Occipital lobe (tissue), 2 donors: ENCODE data around the gene DNAJC27. TPM values are rescaled to one million over a fixed set of nuclear protein-coding genes. Genes with fewer than 3 reads are reported as not detected.

ENCODE experiments used
- DNase-seq: peaks from one replicate; lab custom pipeline; 2025; lab: John Stamatoyannopoulos, UW
- total RNA-seq: library from RNA; depleted of rRNA; stranded (reverse); fragments of >200 nt; gene quantifications from one replicate; pipeline ENCODE4 v1.2.3, GENCODE V29; 2014

DNAJC27 gene
- total RNA-seq, 1 donor from 2014 or later: 14.3 TPM

DNA sequence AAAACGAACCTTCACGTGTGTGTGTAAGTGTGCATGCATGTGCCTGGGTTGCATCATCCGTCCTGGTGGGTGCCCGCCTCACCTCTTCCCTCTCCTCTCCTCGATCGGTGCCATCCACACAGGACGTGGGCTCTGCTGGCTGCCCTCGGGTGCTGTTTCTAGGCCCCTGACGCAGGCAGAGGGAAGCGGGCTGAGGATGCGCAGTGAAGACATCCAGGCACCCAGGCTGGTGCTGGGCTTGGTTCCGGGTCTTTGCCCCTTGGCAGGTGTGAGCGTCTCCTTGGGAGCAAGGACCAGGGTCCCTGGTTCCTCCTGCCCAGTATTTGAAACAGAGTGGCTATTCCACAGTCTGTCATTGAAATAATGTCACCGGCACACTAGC, 45.5 kb downstream of the DNAJC27 start:
- no peak for DNase-seq

DNA sequence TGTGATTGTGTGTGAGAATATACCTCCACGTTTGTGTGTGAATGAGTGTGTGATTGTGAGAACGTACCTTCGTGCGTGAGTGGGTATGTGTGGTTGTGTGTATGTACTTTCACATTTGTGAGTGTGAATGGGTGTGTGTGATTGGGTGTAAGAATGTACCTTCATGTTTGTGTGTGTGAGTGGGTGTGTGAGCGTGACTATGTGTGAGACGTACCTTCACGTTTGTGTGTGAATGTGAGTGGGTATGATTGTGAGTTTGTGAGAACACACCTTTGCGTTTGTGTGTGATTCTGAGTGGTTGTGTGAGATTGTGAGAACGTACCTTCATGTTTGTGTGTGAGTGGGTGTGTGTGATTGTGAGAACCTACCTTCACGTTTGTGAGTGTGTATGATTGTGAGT, 45.9 kb downstream of the DNAJC27 start:
- no peak for DNase-seq

DNA sequence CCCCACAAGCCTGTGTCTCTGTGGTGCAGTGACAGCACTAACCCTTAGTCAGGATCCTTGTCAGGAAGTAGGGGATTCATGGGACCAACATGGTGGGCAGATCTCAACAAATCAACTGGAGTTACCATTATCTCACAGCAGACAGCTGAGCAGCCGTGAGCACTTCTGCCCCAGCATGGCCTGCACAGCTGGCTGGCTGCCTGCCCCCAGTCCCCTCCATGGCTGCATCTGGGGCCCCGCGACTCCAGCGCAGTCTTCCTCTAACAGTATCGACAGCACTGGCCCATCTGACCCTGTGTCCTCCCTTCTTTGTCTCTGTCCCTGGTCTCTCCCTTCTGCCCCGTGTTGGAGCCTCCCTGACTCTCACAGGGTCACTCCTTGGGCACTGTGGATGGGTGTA, 47.0 kb downstream of the DNAJC27 start:
- no peak for DNase-seq

DNA sequence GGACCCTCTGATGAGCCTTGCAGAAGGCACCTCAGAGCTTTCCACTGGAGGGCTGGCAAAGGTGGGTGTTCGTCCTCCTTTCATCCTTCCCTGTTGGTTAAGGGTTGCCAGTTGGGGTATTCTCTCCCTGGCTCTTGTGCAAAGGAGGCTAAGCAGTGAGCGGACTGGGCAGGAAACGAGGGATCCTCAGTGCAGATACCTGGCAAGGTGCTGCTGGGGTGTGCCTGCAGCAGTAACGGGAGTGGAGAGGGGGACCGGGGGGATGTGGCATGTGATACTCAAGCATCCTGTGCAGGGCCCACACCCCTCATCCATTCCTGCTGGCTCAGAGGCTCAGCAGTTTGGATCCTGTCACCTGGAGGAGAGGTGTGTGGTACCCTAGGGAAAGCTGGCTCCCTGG, 47.5 kb downstream of the DNAJC27 start:
- DNase-seq: no peak

DNA sequence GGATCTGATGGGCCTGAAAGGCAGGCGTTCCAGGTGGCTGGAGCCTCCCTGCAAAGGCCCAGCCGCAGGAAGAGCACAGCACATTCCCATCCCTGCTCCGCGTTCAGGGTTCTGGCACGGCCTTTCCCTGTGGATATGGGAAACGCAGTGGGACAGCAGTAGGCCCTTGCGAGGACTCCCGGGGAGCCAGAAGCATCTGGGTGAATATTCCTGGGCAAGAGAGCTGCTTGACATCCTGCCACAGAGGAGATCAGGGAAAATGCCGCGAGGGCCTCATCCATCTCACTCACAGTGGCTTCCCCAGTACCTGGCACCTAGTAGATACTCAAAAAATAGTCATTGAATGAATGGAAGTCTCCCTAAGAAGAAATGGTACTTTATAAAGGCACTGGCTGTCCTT, 48.6 kb downstream of the DNAJC27 start:
- no peak for DNase-seq

DNA sequence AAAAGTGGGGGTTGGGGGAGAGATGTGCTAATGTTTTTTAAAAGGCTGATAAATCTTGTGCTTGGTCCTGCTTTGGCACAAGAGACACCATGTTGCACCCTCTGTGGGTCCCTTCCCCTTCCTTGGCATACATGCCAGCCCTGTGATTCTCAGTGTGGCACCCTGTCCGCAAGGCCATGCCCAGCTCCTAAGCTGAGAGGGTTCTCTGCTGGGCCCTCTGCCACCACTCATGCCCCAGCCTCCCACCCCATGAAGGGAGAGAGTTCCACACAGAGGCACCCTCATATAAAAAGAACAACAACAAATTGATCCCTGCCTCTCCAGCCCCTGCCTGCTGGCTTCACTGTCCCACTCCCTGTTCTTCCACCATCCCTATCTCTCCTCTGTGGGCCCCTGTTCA, 49.2 kb downstream of the DNAJC27 start:
- DNase-seq: no peak

DNA sequence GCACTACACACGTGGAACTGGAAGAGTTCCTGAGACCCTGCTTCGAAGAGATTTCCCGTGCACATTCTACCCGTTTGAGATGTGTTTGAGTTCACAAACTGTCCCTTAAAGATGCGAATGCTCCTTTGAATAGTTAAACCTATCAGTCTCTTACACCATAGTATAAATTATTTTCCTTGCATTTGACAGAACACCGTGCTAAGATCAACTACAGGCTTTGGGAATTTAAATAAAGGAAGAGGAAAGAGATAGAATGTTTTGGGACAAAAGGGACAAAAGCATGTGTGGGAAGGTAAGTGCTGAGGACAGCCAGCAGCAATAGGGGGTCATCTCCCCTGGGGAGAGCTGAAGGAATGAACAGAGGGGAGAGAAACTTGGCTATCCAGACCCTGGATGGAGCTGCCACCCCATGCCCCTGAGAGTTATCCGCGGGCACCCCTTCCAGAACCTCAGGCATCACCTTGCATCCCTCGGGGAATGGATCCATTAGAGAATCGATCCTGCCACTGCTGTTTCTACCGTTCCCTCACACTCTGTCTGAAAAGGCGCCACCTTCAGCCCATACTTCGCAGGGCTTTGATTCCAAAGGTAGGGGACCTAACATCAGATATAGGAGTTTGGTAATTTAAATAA, 50.8 kb downstream of the DNAJC27 start:
- DNase-seq: no peak

DNA sequence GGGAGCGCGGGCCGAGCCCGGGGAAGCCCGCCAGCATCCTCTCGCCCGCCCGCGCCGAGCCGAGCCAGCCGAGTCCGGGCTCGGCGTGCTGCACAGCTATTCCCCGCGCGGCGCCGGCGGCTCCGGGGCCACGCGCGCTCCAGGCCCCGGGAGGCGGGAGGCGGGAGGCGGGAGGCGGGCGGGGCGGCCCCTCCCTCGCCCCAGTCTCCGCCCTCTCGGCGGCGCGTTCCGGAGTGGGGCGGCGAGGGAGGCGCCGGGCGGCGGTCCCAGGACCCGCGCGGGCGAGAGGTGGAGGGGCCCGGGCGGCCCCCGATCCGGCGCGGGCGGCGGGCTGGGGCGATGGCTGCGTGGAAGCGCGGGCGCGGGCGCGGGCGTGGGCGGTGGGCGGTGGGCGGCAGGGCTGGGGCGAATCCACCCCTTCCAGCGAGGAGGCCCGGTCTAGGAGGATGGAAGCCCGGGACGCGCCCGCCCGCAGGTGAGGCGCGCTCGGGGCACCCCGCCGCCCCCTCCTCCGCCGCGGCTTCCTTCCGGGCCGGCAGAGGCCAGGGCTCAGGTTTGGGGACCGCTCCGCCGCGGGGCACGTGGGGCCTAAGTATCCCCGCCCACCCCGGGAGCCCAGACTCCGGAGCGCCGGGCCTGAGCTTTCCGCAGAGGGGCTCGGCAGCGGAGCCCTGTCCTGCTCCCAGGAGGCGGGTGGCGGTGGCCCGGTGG, 51.5 kb downstream of the DNAJC27 start, which contains the start of gene ADCY3:
Gene ADCY3 (minus strand): TSS at position 140 of the 711 bp plus-strand sequence. CDS start 1,250 bp downstream, outside the sequence.
- DNase-seq: no peak

DNA sequence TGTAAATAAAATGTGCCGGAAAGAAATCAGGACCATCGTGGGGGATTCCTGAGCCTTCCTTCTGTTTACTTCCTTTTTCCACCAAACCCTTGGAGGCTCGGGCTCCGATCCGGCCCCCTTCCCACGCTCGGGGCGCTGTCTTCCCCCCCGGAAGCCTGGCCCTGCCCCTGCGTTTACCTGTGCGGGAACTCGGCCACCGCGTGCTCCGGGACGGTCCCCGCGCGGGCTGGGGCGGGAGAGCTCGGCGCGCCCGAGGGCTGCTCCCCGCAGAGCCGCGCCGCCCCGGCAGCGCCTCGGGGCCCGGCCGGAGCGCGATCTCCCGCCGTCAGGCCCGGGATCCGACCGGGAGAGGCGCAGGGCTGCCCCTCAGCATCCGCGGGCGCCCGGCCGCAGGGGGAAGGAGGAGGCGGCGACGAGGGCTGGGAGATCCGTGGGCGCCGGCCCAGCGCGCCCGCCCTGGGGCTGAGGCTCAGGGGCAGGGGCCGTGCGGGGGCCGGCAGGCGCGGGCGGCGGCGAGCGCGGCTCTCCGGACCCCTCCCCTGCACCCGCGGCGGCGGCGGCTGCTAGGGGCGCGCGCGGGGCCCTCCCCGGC, 52.2 kb downstream of the DNAJC27 start:
- no peak for DNase-seq

DNA sequence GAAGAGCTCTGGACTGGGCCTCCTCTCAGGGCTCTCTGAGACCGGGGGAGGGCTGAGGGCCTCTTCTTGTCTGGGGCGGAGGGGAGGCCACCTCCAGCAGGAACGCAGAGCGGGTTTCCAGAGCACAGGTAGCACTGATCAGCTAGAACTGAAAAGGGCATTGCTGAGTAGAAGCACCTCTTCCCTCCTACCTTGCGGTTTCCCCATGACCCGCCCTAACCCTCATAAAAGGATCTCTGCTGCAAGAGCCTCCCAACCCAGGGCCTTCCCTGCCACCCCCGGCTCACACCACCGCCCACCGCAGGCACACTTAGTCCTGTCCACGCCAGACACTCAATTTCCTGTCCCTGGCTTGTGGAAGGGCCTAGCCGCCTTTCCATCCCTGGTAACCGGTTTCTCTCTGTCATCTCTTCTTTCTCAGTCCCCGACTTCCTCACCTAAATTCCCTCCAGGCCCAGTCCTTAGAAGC, 52.7 kb downstream of the DNAJC27 start:
- DNase-seq: no peak

DNA sequence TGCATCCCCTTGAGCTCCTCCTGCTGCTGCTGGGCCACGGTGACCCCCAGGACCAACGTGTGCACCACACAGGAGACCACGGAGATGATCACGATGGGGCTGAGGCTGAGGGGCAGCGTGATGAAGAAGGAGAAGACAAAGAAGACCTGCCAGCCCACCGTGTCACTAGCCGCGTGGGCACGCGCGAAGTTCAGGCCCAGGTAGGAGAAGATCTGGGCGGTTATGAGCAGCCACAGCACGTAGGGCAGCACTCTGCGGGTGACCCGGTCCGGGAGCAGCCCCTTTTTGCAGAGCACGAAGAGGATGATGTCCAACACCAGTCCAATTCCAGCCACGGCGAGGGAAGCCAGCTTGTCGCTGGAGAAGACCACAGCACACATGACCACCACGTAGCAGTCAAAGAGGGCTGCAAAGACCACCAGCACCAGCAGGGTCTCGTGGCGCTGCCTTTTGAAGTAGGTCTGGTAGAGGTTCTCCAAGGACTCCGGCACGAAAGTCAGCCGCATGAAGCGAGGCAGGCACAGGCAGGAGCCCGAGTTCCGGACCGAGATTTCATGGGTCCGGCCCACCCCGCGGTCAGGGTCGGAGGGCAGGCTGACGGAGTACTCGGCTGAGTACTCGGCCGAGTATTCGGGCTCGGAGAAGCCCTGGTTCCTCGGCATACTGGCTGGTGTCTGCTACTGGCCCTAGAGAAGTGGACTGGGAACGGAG, 53.3 kb downstream of the DNAJC27 start:
- no peak for DNase-seq

DNA sequence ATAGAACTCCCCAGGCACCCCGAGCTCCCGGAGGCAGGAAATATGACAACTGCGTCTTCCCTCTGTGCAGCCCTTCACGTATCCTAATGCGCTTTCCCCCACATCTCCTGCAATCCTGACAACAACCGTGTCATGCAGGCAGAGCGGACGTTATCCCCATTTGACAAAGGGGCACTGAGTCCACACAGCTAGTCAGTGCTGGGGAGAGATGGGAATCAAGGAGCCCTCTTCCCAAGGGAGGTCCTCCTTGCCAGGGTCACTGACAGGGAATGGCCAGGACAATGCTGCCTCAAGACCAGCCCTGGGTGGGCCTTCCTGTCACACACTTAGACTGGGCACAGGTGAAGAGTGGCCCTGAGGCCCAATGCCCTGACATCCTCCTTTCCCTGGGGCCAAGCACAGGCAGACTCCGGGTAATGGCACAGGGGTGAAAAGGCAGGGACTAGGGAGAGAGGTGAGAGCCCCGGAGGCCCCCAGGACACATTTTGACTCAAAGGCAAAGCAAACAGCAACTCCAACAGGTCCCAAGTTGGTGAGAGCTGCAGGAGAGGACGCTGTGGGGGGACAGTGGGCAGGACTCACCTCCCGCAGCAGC, 53.9 kb downstream of the DNAJC27 start:
- DNase-seq: no peak

DNA sequence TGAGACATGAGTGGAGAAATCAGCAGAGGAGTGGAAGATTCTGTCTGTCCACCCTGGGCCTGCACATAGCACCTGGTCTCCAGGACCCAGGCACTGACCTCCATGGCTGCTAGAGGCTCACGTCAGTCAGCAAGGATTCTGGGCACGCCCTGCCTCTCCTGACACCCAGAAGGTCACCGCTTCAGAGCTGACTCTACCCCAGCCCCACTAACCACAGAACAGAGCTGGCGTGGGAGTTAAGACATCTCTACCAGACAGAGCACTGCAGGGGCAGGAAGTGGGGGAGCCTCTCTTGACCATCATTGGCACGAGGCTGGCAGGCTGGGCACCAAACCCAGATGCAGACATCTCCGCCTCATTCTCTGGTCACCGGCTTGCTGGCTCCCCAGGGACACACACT, 54.7 kb downstream of the DNAJC27 start:
- no peak for DNase-seq

DNA sequence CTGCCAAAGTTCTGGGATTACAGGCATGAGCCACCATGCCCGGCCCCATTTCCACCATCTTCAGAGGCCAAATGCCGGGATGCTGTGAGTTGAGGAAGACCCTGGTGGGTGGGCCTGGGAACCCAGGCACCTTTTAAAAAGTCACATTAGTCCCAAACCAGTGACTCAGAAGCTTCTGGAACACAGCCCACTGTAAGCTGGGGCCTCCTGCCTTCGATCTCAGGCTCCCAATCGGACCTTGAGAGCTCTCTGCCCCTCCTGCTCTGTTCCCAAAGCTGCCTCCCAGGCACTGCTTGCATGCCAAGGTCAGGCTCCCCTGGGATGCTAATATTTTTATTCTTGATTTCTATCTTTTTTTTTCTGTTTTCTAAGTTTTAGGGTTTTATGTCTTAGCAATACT, 56.0 kb downstream of the DNAJC27 start:
- no peak for DNase-seq

DNA sequence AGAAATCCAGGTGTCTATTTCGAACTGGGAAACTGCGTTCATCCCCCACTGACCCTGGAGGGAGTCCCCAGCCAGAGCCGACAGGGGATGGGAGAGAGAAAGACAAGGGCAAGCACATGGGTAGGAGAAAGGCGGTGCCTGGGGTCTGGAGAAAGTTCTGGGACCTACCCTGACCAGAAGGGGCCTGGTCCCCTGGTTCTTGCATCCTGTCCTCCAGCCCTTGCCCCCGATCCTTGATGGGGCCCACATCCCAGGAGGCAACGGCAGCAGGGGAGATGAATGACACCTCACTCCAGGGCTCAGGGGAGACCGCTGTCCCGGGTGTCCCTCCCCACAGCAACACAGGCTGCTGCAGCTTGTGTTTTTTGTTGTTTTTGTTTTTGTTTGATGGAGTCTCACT, 56.6 kb downstream of the DNAJC27 start:
- DNase-seq: no peak

DNA sequence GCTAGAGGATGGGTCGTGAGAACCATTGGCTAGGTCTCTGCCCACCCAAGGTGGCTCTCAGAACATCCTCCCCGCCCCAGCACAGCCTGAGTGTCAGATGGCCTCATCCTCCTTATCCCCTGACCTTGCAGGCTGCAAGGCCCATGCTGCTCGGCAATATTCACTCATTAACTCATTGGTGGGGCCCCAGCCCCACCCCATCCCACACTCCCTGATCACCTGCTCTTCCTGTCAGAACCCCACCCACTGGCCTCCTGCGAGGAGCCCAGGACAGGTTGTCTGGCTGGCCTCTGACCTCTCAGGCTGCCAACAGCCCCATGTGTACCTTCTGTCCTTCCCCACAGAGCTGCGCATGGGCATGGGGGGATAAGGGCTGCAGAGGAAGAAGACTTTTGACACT, 57.0 kb downstream of the DNAJC27 start:
- DNase-seq: no peak

DNA sequence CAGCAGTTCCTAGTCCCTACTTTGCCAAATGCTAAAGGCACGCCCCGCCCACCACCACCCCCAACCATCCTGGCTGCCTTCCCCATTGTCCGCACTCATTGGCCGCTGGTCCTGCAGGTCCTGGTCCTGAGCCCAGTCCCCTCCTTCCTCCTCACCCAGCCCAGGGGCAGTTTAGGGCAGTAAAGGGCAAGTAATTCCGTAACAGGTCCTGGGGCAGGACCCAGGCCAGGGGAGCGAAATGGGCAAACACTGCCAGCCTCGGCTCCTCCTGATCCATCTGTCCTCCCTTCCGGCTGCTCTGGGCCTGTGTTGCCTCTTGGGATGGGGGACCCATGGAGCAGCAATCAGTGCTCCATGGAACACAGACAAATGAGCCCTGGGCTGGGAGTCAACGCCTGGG, 57.8 kb downstream of the DNAJC27 start:
- no peak for DNase-seq

DNA sequence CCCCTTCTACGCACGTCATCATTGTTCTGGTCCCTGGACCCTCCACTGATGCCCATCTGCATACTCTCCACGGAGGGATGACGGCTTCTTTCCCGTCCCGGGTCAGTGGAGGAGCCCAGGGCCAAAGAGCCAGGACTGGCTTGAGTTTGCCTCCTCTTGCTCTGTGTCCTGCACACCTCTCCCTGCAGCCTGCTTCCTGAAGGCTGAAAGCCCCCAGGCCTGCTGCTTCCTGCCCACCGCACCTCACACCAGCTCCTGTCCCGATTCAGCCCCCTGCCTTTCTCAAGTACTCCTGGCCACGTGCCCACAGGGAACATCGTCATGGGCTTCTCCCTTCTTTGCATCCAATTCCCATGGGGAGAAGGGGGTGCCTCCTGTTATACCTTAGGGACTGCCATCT, 58.8 kb downstream of the DNAJC27 start:
- DNase-seq: no peak

DNA sequence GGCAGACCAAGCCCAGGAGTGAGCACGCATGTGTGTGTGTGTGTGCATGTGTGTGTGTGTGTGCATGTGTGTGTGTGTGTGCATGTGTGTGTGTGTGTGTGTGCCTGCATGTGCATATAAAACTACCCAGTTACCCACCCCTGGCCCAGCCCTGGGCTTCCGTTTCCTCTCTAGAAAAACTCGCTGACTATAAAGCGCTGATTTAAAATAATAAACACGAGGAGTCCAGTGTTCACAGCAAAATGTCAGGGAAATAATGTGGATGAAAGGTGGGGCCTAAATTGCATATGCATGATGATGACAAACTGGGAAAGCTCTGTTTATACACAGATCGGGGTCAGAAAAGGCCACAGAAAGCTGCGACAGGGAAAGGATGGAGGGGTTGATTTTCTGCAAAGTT, 59.2 kb downstream of the DNAJC27 start:
- DNase-seq: no peak

DNA sequence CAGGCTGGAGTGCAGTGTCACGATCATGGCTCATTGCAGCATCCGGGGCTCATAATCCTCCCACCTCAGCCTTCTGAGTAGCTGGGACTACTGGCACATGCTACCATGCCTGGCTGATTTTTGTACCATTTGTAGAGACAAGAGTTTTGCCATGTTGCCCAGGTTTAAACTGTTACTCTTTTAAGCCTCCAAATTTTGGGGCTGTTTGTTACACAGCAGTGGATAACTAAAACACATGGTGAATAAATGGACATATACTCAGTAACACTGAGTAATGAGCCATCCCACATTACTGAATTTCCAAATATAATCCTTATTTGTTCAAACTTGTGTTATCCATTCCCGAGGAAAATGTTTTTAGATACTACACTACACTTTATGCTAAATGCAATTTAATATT, 61.5 kb downstream of the DNAJC27 start:
- DNase-seq: no peak

DNA sequence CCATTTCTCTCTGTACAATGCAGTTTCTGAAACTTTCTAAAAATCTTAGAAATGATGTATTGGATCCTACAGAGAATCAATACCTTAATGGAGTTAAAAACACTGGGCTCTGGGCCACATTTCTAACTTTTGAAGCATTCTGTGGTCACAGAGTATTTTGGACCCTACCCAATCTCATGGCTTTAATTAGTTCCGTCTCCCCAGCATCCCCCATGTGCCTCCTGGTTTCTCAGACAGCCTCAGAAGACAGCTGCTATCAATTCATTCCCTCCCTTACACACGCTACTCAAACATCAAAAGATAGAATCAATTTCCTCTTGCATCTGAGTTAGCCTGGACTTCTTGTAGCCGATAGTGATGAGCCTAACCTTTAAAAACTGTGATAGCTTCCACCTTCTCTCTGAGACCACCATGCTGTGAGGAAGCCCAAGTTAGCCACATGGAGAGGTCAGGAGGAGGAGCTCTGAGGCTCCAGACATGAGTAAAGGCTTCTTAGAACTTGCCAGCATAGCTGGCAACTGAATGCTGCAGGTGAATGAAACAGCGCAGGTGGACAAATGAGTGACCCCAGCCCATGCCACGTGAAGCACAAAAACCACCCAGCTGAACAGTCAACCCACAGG, 62.1 kb downstream of the DNAJC27 start:
- DNase-seq: no peak
